Measurements from ENCODE around the gene KRTAP12-4.
"Not testable (repeated sequence)": the region's sequence is repeated elsewhere in the genome, so short reads cannot be mapped to it uniquely, and the experiment has no call there.

DNA sequence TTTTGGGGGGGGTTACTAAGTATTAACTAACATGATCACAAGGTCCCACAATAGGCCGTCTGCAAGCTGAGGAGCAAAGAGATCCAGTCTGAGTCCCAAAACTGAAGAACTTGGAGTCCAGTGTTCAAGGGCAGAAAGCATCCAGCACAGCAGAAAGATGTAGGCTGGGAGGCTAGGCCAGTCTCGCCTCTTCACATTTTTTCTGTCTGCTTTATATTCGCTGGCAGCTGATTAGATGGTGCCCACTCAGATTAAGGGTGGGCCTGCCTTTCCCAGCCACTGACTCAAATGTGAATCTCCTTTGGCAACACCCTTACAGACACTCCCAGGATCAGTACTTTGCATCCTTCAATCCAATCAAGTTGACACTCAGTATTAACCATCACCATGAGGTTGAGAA lies 35.3 kb upstream of the KRTAP12-4 start:
- TF ChIP-seq, protein P1, sequence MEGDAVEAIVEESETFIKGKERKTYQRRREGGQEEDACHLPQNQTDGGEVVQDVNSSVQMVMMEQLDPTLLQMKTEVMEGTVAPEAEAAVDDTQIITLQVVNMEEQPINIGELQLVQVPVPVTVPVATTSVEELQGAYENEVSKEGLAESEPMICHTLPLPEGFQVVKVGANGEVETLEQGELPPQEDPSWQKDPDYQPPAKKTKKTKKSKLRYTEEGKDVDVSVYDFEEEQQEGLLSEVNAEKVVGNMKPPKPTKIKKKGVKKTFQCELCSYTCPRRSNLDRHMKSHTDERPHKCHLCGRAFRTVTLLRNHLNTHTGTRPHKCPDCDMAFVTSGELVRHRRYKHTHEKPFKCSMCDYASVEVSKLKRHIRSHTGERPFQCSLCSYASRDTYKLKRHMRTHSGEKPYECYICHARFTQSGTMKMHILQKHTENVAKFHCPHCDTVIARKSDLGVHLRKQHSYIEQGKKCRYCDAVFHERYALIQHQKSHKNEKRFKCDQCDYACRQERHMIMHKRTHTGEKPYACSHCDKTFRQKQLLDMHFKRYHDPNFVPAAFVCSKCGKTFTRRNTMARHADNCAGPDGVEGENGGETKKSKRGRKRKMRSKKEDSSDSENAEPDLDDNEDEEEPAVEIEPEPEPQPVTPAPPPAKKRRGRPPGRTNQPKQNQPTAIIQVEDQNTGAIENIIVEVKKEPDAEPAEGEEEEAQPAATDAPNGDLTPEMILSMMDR (IDR thresholded peaks at IDR 0.05), result not testable (repeated sequence)
- TF ChIP-seq POLR2AphosphoS5 (IDR thresholded peaks at IDR 0.05), result not testable (repeated sequence)

Data from suprapubic skin (tissue), 3 donors.